Measurements from ENCODE around the gene MBOAT2.
"Not testable (repeated sequence)": the region's sequence is repeated elsewhere in the genome, so short reads cannot be mapped to it uniquely, and the experiment has no call there.

Gene MBOAT2

GRCh38 chr2:8938384-8938783 lies 65.1 kb downstream of the MBOAT2 start:
- DNase-seq: no peak

DNA sequence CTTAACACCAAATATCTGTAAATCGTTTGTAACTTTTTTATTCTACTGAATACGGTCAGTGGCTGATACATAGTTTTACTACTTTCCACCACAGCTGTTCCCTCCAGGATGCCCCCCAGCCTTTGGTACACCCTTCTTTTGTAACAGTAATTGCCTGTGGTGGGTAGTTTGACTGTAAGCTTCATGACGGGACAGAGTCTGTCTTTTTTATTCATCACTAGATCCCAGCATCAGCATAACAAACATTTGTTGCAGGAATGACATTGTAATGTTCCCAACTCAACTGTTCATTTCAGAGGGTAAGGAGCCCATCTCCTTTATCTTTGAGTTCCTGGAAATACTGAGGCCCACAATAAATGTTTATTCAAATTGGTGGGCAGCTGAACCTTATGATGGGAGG lies 67.5 kb downstream of the MBOAT2 start:
- no peak for DNase-seq

GRCh38 chr2:8934338-8934737 lies 69.1 kb downstream of the MBOAT2 start:
- no peak for DNase-seq

DNA sequence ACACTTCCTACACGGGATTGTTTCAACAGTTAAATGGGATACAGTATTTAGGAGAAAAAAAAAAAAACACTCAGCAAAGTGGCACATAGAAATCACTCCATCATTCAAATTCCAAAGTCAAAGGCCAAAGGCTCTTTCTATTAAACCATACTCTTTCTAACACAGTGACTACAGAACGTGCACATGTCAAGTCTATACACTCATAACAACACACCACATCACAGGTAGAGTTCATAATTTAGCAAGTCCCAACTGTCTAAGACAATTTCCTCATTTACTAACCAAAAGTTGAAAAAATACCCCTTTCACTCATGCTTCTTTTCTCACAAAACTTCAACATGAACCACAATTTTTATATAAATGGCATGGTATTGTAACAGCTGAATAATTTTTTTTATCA lies 70.8 kb downstream of the MBOAT2 start:
- no peak for DNase-seq

DNA sequence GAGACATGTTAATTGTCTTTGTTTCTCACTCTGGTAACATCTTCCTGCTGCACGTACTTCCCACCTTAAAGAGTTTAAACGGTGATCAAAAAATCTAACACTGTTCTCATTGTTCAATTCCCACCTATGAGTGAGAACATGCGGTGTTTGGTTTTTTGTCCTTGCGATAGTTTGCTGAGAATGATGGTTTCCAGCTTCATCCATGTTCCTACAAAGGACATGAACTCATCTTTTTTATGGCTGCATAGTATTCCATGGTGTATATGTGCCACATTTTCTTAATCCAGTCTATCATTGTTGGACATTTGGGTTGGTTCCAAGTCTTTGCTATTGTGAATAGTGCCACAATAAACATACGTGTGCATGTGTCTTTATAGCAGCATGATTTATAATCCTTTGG lies 73.3 kb downstream of the MBOAT2 start:
- not testable (repeated sequence) for DNase-seq

DNA sequence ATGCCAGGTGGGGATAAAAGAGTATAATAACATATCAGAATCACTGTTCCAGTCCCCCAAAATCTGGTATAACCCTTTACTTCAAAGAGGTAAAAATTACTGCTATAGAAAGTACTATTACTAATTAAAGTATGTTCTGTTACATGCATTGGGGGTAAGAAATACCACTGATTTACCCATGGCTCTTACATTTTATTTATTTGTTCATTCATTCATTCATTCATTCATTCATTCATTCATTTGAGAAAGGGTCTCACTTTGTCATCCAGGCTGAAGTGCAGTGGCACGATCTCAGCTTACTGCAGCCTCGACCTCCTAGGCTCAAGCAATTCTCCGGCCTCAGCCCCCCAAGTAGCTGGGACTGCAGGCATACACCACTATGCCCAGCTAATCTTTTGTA lies 74.4 kb downstream of the MBOAT2 start:
- no peak for DNase-seq

GRCh38 chr2:8927510-8928455 lies 75.7 kb downstream of the MBOAT2 start:
- no peak for DNase-seq

DNA sequence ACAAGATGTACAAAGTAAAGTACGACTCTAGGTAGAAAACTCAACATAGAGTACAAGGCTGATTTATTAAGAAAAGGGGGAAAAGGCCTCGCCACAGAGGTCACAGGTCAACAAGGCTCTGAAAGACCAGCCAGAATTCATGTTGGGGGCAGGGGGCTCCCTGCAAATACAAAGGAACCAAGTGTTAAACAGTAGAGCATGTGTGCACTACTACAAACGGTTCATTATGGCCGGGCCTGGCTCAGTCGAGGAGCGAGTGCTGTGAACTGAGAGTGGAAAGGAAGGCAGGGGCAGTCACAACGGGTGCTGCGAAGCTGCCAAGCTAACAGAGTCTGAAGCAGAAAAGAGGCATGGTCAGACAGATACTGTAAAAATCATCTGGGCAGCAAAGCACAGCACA lies 77.1 kb downstream of the MBOAT2 start:
- no peak for DNase-seq

DNA sequence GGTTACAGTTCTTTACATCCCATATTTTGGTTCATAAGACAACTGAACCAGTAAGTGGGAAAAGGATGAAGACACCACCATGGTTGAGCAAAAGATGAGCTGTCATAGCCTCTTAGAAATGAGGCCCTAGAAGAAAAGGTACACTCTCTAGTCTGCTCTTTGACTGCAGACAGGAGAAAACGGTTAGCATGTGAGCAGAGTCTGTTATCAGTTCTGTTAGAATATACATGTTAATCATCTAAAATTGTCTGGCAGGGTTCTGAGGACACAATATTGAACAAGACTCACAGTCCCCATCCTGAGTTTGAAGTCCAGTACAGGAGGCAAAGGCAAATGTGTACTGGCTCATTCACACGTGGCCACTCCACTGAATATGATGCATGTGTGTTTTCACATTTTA lies 78.1 kb downstream of the MBOAT2 start:
- no peak for DNase-seq

GRCh38 chr2:8923183-8923582 lies 80.3 kb downstream of the MBOAT2 start:
- no peak for DNase-seq

DNA sequence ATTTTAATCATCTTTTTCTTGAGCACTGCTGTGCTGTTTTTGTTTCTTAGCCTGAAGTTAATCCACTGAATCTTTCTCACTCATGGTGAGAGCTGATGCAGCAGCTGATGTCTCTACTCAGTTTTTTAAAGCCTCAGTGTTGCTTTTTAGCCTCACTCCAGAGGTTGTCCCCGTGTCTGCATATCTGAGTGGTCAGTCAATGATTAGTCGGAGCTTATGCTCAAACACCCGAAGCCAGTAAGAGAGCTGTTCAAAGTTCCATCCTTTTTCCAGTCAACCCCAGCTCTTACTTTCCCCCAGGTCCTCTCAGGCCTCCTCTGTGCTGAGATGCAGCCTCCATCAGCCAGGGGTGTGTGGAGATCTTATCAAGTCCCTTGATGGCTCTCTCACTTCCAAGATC lies 81.1 kb downstream of the MBOAT2 start:
- no peak for DNase-seq

DNA sequence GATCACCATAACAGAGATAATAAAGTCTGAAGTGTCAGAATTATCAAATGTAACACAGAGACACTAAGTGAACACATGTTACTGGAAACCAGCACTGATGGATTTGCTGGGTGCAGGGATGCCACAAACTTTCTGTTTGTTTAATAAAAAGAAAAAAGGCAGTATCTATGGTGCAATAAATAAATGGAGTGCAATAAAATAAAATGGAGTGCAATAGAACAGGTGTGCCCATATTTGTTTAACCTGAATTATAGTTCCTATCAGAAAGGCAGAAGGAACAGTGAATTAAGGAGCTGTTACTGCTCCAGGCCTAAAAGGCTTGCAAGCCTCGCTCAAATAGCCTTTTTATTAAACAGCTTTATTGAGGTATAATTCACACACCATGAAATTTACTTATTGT lies 85.1 kb downstream of the MBOAT2 start:
- no peak for DNase-seq

DNA sequence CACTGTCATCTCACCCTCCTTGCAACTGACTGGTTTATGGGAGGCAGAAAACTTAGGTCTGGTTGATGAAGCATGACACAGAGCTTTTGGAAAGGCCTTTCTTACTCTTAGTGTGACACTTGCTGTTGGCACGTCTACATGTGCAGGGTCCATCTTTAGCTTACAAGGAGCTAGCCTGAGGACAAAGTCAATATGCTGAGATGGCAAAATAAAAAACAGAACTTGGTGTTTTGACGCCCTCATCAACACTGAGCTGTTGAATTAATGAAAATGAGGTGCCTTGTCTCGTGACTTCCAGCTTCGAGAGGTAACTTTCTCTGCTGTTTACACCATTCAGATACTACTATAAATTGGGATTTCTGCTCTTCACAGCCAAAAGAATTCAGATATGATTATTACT lies 87.5 kb downstream of the MBOAT2 start:
- no peak for DNase-seq

GRCh38 chr2:8913767-8914166 lies 89.7 kb downstream of the MBOAT2 start:
- not testable (repeated sequence) for DNase-seq

DNA sequence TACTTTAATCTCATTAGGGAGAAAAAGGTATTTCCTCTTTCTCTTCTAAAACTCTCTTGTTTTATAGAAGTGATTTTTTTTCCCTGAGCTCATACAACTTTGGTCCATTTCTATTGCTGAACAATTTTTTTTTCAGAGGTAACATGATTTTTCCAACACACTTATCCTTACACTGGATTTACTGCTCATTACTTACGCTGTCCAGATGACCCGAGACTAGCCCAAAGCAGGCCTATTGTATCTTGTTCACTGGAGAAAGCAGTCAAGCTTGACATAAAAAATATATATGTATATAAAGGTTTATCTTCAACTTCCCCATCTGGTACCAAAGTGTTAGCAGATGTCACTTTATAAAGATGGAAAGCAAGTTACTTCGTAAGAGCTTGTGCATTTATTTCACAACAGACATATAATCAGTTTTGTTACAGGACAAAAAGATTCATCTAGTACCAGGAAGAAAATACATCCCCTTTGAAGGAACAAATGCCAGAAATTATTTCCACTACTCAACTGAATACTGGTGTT lies 95.7 kb downstream of the MBOAT2 start:
- DNase-seq: no peak

- not testable (repeated sequence) for DNase-seq
These were observed 99.6 kb downstream of the MBOAT2 start for GRCh38 chr2:8903924-8904323.

DNA sequence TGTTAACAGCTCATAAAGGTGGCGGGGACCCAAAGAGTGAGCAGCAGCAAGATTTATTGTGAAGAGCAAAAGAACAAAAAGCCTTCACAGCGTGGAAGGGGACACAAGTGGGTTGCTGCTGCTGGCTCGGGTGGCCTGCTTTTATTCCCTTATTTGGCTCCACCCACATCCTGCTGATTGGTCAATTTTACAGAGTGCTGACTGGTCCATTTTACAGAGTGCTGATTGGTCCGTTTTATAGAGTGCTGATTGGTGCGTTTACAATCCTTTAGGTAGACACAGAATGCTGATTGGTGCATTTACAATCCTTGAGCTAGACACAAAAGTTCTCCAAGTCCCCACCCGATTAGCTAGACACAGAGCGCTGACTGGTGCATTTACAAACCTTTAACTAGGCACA lies 100.7 kb downstream of the MBOAT2 start:
- not testable (repeated sequence) for DNase-seq

DNA sequence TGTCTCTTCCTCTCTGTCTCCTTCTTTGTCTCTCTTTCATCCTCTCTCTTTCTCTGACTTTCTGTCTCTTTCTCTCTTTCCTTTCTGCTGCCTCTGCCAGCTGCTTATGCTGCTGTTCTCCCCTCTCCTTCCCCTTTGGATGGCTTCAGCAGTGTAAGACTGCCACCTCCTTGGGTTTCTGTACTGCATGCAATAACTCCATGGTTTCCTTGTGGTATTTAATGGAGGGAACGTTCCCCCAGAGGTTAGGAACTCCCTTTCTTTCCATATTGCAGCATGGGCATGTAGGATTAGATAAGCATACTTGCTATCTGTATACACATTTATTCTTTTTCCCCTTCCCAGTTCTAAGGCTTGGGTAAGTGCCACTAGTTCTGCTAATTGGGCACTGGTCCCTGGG lies 106.3 kb downstream of the MBOAT2 start:
- not testable (repeated sequence) for DNase-seq

- DNase-seq: not testable (repeated sequence)
These were observed 106.8 kb downstream of the MBOAT2 start for GRCh38 chr2:8896671-8897070.

DNA sequence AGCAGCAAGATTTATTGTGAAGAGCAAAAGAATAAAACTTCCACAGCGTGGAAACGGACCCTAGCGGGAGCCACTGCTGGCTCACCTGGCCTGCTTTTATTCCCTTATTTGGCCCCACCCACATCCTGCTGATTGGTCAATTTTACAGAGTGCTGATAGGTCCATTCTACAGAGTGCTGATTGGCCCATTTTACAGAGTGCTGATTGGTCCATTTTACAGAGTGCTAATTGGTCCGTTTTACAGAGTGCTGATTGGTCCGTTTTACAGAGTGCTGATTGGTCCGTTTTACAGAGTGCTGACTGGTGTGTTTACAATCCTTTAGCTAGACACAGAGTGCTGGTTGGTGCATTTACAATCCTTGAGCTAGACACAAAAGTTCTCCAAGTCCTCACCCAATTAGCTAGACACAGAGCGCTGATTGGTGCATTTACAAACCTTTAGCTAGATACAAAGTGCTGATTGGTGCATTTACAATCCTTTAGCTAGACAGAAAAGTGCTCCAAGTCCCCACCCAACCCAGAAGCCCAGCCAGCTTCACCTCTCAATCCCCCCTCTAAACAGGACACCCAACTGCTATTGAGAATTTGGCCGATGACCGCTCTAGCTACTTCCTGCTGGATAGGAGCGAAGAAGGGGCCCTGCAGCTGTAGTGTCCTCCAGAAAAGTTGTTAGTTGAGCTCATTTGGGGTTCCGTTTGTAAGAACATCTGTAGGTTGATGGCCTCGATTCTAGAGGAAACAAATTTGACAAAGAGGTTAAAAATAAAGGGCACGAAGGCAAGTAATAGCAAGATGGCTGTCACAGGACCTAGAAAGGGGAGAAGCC lies 108.2 kb downstream of the MBOAT2 start:
- DNase-seq: not testable (repeated sequence)

GRCh38 chr2:8893978-8894820 lies 109.3 kb downstream of the MBOAT2 start:
- no peak for DNase-seq

DNA sequence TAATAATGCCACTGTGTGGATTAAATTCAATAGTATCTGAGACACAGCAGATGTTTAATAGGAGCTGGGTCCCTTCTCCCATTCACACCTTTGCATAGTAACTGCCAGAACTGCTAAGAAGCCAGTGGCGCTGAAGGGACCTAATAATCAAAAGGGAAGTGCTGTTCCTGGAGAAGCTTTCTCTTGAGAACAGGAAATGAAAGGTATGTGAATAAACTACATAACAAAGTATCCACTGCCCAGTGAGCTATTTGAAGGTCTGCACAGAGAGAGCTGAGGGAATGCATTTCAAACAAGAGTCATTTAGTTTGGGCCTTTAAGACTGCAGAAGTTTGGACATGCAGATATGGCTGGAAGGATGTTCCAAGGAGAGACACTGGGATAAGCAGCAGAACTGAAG lies 110.0 kb downstream of the MBOAT2 start:
- DNase-seq: no peak

DNA sequence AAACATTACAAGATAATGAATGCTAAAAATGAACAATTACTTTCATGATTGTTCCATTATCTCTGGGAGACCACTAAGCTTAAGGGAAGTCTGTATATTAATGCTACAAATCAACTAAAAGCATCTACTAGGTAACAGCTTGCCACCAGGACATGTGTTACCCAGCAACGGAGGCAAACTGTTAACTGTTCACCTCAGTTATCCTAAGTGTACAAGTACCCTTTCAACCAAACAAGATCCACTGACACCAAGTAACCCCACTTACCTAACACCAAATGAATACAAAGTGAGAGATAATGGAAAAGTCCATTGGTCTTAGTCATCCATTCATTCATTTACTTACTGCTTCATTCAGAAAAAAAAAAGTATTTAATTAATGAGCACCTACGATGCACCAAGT lies 111.4 kb downstream of the MBOAT2 start:
- no peak for DNase-seq

Data from suppressor macrophage treated with lipopolysaccharide for 4 hours (primary cell).